ENCODE results near the gene SUZ12. TPM values are rescaled to one million over a fixed set of nuclear protein-coding genes. Genes with fewer than 3 reads are reported as not detected.
"Not testable (repeated sequence)": the region's sequence is repeated elsewhere in the genome, so short reads cannot be mapped to it uniquely, and the experiment has no call there.

The SUZ12 gene
- 39.8 and 44.4 TPM in 2 replicates for total RNA-seq (2014; rRNA removed; shearing (Covaris generic))
- 20.2 and 22.3 TPM in 2 replicates for polyA plus RNA-seq (2016; fragmentation: Nextera tagmentation; extraction: Ambion mirVana)
- long read RNA-seq, full-length matches to known transcripts: 1 of 2 reads
- long read RNA-seq, partial matches to known transcripts: 0 of 2 reads
- long read RNA-seq, other reads (novel, unspliced or antisense): 1 of 2 reads

GRCh38 chr17:31936615-31937609, at the start of gene SUZ12:
SUZ12 (plus strand) TSS chr17:31937007; CDS start chr17:31937247, 240 bp downstream.
- peak; percentile 68 for TF ChIP-seq POLR2AphosphoS5 (IDR thresholded peaks at IDR 0.05; ENCODE audit: low read depth)
- Mint-ChIP-seq H3K27me3 (ENCODE audit: insufficient read depth, low read depth, poor library complexity) (peaks cover 11% of the 10 kb centered on the region), H3K27ac (peak within 1 kb of the TSS; percentile 90), H3K36me3 (ENCODE audit: low read depth) (peaks cover 28% of the 10 kb centered on the region), H3K4me3 (peak within 1 kb of the TSS; percentile 84)
- Histone ChIP-seq H4K20me1 (replicated peaks; ENCODE audit: insufficient read depth) (peaks cover 24% of the 10 kb centered on the region), H3K79me2 (replicated peaks; ENCODE audit: insufficient read depth) (peaks cover 45% of the 10 kb centered on the region), H3K4me3 (peak within 1 kb of the TSS; percentile 81), H3K27ac (ENCODE audit: low read depth) (peak within 1 kb of the TSS; percentile 97; the same call in 1 of the 2 replicates), H3K4me2 (peak within 1 kb of the TSS; percentile 91), H2AFZ (0 out of 2 replicates have a peak within 1 kb of the TSS, but pooled peaks have one; percentile 1)
- not testable (repeated sequence) for H3K9me2 ChIP-seq (ENCODE audit: insufficient read depth); H3K4me1 ChIP-seq (ENCODE audit: insufficient read depth); H3K36me3 ChIP-seq (ENCODE audit: insufficient read depth); H3K4me1 Mint-ChIP-seq; H3K27me3 ChIP-seq (ENCODE audit: insufficient read depth); H3F3A ChIP-seq (replicated peaks; ENCODE audit: low read depth); H3K9me3 Mint-ChIP-seq
- DNase-seq (ENCODE audit: low spot score) (peak; percentile 86), ATAC-seq (peak; percentile 91)

DNA sequence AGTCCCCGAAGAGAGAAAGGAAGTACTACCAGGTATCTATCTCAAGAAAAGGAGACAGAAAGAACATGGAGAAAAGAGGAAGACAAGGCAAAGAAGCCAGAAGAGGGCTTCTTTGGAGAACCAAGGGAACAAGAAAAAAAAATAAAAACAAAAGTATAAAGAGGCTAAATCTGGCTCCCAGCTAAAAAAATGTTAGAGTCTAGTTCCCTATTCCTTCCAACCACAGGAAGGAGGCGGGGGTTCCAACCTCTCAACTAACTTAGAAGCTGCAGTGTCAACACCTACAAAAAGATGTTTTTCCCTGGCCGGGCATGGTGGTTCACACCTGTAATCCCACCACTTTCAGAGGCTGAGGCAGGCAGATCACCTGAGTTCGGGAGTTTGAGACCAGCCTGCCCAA, 48.7 kb upstream of the SUZ12 start:
- Histone ChIP-seq H3K27me3 (ENCODE audit: insufficient read depth) (no peaks in the 10 kb centered on the region), H3K27ac (ENCODE audit: low read depth) (no peak overlapping the region), H2AFZ (no peak overlapping the region), H3K4me2 (no peak overlapping the region), H3F3A (replicated peaks; ENCODE audit: low read depth) (no peaks in the 10 kb centered on the region), H4K20me1 (replicated peaks; ENCODE audit: insufficient read depth) (peaks cover 15% of the 10 kb centered on the region; the same call in 1 of the 2 replicates), H3K4me1 (ENCODE audit: insufficient read depth) (no peaks in the 10 kb centered on the region), H3K9me2 (ENCODE audit: insufficient read depth) (no peaks in the 10 kb centered on the region), H3K36me3 (ENCODE audit: insufficient read depth) (peaks cover 77% of the 10 kb centered on the region), H3K4me3 (no peak overlapping the region), H3K79me2 (replicated peaks; ENCODE audit: insufficient read depth) (no peaks in the 10 kb centered on the region)
- Mint-ChIP-seq H3K4me1 (no peaks in the 10 kb centered on the region), H3K4me3 (no peak overlapping the region), H3K9me3 (no peaks in the 10 kb centered on the region), H3K27me3 (ENCODE audit: insufficient read depth, low read depth, poor library complexity) (no peaks in the 10 kb centered on the region), H3K36me3 (ENCODE audit: low read depth) (peaks cover 83% of the 10 kb centered on the region), H3K27ac (no peak overlapping the region)
- ATAC-seq (no peak), DNase-seq (ENCODE audit: low spot score) (no peak)
- no peak for TF ChIP-seq JUNB (IDR thresholded peaks at IDR 0.05; ENCODE audit: unreplicated experiment)
- no peak for TF ChIP-seq POLR2AphosphoS5 (IDR thresholded peaks at IDR 0.05; ENCODE audit: low read depth)
- TF ChIP-seq NANOG (IDR thresholded peaks at IDR 0.05; ENCODE audit: borderline replicate concordance): no peak
- no peak for TF ChIP-seq ZNF331 (CRISPR knock-in tag; IDR thresholded peaks at IDR 0.05; ENCODE audit: low read depth)
- TF ChIP-seq, protein P1, sequence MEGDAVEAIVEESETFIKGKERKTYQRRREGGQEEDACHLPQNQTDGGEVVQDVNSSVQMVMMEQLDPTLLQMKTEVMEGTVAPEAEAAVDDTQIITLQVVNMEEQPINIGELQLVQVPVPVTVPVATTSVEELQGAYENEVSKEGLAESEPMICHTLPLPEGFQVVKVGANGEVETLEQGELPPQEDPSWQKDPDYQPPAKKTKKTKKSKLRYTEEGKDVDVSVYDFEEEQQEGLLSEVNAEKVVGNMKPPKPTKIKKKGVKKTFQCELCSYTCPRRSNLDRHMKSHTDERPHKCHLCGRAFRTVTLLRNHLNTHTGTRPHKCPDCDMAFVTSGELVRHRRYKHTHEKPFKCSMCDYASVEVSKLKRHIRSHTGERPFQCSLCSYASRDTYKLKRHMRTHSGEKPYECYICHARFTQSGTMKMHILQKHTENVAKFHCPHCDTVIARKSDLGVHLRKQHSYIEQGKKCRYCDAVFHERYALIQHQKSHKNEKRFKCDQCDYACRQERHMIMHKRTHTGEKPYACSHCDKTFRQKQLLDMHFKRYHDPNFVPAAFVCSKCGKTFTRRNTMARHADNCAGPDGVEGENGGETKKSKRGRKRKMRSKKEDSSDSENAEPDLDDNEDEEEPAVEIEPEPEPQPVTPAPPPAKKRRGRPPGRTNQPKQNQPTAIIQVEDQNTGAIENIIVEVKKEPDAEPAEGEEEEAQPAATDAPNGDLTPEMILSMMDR (conservative IDR thresholded peaks at IDR 0.05; ENCODE audit: low read depth in 2 of 2): no peak
- no peak for TF ChIP-seq STAT1 (IDR thresholded peaks at IDR 0.05; ENCODE audit: unreplicated experiment)
- no peak for TF ChIP-seq ZNF114 (CRISPR knock-in tag; IDR thresholded peaks at IDR 0.05)
- TF ChIP-seq, protein P2, sequence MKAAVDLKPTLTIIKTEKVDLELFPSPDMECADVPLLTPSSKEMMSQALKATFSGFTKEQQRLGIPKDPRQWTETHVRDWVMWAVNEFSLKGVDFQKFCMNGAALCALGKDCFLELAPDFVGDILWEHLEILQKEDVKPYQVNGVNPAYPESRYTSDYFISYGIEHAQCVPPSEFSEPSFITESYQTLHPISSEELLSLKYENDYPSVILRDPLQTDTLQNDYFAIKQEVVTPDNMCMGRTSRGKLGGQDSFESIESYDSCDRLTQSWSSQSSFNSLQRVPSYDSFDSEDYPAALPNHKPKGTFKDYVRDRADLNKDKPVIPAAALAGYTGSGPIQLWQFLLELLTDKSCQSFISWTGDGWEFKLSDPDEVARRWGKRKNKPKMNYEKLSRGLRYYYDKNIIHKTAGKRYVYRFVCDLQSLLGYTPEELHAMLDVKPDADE (IDR thresholded peaks at IDR 0.05): no peak
- no peak for TF ChIP-seq CREB1 (CRISPR knock-in tag; IDR thresholded peaks at IDR 0.05; ENCODE audit: low read depth)
- TF ChIP-seq EZH2phosphoT487 (IDR thresholded peaks at IDR 0.05; ENCODE audit: unreplicated experiment): no peak
- TF ChIP-seq, protein P3, sequence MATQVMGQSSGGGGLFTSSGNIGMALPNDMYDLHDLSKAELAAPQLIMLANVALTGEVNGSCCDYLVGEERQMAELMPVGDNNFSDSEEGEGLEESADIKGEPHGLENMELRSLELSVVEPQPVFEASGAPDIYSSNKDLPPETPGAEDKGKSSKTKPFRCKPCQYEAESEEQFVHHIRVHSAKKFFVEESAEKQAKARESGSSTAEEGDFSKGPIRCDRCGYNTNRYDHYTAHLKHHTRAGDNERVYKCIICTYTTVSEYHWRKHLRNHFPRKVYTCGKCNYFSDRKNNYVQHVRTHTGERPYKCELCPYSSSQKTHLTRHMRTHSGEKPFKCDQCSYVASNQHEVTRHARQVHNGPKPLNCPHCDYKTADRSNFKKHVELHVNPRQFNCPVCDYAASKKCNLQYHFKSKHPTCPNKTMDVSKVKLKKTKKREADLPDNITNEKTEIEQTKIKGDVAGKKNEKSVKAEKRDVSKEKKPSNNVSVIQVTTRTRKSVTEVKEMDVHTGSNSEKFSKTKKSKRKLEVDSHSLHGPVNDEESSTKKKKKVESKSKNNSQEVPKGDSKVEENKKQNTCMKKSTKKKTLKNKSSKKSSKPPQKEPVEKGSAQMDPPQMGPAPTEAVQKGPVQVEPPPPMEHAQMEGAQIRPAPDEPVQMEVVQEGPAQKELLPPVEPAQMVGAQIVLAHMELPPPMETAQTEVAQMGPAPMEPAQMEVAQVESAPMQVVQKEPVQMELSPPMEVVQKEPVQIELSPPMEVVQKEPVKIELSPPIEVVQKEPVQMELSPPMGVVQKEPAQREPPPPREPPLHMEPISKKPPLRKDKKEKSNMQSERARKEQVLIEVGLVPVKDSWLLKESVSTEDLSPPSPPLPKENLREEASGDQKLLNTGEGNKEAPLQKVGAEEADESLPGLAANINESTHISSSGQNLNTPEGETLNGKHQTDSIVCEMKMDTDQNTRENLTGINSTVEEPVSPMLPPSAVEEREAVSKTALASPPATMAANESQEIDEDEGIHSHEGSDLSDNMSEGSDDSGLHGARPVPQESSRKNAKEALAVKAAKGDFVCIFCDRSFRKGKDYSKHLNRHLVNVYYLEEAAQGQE (IDR thresholded peaks at IDR 0.05; ENCODE audit: unreplicated experiment): no peak
- no peak for TF ChIP-seq EZH2 (IDR thresholded peaks at IDR 0.05; ENCODE audit: low read depth, unreplicated experiment)
